ENCODE results near the gene FGFR3. TPM values are rescaled to one million over a fixed set of nuclear protein-coding genes. Genes with fewer than 3 reads are reported as not detected.

The FGFR3 gene
- 0.49 and 0.62 TPM in 2 replicates for total RNA-seq (2014; rRNA removed; shearing (Covaris generic))
- polyA plus RNA-seq (2014; cell fraction: nucleus; rRNA removed): 9.7 and 15.0 TPM in 2 replicates

DNA sequence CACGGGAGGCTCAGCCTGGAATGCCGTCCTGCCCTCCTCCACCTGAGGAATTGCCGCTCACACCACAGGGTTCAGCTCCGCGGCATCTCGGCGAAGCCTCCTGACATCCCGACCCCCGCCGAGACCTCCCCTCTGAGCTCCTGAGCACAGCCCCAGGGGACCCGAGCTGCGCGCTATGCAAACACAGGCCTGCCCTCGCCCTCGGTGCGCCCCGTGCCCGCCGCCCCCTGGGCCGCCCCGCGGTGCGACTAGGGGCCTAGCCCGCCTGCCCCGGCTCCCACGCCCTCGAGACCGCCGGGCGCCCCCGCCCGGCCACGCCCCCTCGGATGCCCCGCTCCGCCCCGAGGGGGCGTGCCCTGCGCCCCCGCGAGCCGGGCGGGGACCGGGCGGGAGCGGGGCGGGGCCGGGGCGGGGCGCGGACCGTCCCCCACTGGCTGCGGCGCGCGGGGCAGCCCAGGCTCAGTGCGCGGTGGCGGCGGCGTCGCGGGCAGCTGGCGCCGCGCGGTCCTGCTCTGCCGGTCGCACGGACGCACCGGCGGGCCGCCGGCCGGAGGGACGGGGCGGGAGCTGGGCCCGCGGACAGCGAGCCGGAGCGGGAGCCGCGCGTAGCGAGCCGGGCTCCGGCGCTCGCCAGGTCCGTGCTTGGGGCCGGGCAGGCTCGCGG is at the start of gene FGFR3:
FGFR3 (plus strand) TSS at position 462 of the 664 bp plus-strand sequence. CDS start 642 bp downstream, outside the sequence.
- DNase-seq (ENCODE audit: extremely low read depth, low read depth): peak; percentile 12

DNA sequence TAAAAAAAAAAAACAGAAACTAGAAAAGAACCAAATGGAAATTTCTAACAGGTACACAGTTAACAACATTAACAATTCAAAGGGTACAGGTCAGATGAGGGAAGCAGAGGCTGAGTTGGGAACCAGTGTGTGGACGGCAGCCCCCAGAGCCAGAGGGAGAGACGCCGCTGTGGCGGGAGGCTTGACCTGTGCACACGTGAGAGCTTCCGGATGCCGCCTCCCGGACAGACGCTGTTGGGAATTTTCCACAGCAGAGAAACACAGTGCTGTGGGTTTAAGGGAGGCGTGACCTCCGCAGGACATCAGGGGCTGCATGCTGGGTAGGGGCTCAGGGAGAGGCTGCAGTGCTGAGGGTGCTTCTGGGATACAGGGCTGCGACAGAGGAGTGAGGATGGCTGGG is 49.5 kb upstream of the FGFR3 start:
- DNase-seq (ENCODE audit: extremely low read depth, low read depth): no peak

DNA sequence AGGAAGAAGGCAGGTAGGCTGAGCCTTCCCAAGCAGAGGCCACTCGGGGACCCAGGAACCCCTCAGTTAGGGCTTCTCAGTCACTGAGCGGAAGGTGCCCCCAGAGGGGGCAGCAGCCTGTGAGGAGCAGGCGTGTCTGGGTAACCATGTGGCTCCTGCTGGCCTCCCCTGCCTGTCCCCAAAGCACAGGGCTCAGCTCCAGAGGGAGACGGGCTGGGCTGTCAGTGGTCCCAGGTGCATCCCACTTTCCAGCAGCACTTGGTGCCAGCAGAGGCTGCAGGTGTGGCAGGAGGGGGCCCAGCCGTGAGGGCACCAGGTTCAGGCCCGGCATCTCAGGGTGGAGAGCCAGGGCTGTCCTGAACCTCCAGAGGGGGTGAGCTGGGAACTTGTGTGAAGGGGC is 49.1 kb upstream of the FGFR3 start:
- no peak for DNase-seq (ENCODE audit: extremely low read depth, low read depth)

DNA sequence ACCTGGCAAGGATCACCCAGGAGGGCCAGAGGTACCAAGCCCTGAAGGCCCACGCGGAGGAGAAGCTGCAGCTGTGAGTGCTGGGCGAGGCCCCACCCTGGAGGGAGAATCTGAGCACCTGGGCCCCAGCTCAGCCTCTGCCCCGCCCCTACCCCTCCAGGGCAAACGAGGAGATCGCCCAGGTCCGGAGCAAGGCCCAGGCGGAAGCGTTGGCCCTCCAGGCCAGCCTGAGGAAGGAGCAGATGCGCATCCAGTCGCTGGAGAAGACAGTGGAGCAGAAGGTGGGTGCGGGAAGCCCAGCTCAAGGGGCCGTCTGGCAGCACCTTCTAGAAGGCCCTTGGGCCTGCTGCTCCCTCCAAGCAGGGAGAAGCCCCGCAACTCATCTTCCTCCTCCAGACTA is 48.5 kb upstream of the FGFR3 start:
- no peak for DNase-seq (ENCODE audit: extremely low read depth, low read depth)

DNA sequence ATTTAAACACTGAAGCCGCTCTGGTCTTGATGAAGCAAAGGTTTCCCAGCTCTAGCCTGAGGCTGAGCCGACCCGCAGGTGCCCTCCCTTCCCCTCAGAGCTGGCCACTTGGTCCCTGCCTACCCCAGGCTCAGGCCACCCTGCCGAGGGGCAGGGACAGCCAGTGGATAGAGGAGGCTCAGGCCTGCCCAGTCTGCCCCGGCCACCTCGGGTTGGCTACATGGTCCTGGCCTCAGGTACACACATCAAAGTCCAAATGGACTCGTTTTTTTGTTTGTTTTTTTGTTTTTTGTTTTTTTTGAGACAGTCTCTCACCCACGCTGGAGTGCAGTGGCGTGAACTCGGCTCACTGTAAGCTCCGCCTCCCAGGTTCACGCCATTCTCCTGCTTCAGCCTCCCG is 47.9 kb upstream of the FGFR3 start:
- no peak for DNase-seq (ENCODE audit: extremely low read depth, low read depth)

DNA sequence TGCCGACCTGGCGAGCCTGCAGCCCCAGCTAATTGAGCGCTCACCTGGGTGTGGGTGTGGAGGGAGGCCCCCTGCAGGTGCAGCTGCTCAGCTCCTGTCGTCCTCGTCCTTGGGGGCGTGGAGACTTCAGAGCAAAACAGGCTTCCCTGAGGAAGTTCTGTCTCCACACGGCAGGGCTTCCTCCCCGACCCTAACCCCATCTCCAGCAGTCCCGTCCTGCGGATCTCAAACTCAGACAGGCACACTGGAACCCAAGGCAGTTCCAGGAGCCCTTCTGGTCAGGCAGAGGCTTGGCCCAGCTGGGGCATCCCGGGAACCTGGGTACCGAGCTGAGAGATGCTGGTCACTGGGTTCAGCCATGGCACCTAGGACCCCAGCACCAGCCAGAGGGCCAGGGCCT is 47.4 kb upstream of the FGFR3 start:
- DNase-seq (ENCODE audit: extremely low read depth, low read depth): no peak

DNA sequence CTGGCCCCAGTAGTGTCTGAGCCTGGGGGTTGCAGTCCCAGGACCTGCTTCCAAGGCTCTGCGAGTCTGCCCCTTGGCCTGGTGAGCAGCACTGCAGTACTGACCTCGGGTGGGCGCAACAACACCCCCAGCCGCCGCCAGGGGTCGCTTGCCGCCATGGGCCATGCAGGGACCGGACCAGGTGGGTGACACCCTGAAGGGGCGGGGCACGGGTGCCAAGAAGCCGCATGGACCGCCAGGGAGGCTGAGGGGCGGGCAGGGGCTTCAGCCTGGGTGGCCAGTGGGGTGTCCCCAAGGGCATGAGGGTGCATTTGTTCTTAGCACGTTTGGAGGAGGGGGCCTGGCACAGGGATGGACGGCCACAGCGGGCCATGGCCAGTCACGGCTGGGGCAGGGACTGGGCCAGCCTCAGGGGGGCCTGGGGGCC is 46.8 kb upstream of the FGFR3 start:
- DNase-seq (ENCODE audit: extremely low read depth, low read depth): peak; percentile 58

DNA sequence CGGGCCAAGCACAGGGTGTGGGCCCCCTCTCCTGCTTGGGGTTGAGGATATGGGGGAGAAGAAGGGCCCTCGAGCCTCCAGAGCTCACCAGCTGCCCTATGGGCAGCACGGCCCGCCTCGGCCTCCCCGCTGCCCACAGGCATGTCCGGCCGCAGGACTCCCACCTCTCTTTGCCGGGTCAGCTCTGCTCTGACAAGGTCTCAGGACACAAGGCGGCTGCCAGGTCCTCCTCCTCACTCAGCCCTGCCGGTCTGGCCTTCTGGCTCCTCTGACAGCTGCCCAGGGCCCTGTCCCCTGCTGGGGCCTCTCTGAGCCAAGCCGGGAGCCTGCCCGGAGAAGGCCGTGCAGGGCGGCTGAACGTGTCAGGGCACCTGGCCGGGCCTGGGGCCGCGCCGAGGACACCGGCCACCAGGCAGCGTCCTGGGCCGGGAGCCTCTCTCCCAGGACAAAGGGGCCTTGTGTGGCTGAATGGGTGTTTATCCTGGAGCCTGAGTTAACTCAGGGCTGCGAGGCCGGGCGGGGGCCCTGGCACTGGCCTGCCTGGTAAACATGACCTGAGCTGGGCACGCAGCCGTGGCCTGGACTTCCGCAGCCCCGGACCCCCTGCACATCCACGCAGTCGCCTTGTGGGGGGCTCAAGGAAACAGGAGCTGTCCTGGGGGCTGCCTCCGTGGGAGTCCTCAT is 46.0 kb upstream of the FGFR3 start:
- DNase-seq (ENCODE audit: extremely low read depth, low read depth): no peak

DNA sequence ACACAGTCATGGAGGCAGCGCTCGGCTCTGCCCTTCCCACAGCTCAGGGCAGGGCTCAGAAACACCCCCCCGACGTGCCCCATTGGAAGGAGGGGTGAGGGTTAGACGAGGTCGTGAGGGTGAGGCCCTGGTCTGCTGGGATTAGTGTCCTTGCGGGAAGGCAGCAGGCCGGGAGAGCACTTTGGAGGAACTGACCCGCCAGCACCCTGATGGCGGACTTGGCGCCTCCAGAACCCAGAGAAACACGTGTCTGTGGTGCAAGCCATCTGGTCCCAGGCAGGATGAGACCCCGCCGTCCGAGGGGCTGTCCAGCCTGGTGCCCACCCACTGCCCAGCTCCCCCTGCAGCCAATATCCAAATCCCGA is 45.5 kb upstream of the FGFR3 start:
- no peak for DNase-seq (ENCODE audit: extremely low read depth, low read depth)

DNA sequence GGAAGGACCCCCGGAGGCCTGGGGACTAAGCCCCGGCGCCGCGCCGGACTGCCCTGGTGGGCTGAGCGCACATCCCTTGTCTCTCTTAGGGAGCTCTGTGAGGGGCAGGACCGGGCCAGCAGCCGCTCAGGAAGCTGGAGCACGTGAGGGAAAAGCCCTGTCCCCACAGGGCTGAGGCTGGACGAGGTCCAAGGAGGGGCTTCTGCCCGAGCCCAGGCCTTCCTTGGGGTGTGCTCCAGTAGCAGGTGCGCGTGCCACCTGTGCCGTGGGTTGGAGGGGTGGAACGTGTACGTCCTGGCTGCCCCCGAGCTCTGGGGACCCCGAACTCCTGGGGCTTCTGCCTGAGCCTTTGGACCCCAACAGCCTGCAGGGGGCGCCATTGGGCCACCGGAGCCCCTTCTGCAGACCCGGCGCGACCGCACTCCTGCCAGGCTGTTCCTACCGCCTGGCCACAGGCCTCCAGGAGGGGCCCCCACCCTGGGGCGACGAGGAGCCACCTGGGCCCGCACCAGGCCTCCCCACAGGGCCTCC is 44.6 kb upstream of the FGFR3 start:
- DNase-seq (ENCODE audit: extremely low read depth, low read depth): peak; percentile 64

DNA sequence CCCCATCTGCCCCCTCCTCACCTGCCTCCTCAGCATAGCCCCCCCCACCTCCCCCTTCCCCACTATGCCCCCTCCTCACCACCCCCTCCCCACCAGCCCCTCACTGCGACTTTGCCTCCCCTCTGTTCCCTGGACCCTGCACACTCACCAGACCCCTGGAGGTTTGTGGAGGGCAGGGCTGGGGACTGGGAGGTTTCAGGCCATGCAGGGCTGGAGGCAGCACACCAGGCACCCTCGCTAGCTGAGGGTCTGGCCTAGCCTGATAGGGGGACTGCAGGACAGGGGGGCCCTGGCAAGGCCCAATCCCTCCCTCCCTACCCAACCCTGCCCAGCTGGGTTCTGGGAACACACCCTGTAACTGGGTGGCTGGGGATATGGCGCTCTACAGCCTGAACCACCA is 43.7 kb upstream of the FGFR3 start:
- no peak for DNase-seq (ENCODE audit: extremely low read depth, low read depth)

DNA sequence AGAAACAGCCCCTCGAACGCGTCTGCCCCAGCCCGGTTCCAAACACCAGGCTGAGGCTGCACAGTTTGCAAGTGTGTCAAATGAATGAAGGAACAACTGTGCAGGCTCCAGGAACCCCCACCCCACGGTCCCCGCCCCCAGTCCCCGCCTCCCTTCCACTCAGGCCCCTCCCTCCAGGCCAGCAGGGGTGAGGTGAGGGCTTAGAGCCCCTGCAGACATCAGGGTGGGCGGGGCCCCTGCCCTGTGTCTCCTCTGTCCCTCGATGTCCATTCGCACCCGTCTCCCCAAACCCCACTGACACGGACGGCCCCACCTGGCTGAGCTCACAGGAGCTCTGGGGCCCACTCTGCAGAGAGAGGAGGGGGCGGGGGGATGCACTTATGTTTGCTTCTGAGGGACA is 43.3 kb upstream of the FGFR3 start:
- DNase-seq (ENCODE audit: extremely low read depth, low read depth): no peak

DNA sequence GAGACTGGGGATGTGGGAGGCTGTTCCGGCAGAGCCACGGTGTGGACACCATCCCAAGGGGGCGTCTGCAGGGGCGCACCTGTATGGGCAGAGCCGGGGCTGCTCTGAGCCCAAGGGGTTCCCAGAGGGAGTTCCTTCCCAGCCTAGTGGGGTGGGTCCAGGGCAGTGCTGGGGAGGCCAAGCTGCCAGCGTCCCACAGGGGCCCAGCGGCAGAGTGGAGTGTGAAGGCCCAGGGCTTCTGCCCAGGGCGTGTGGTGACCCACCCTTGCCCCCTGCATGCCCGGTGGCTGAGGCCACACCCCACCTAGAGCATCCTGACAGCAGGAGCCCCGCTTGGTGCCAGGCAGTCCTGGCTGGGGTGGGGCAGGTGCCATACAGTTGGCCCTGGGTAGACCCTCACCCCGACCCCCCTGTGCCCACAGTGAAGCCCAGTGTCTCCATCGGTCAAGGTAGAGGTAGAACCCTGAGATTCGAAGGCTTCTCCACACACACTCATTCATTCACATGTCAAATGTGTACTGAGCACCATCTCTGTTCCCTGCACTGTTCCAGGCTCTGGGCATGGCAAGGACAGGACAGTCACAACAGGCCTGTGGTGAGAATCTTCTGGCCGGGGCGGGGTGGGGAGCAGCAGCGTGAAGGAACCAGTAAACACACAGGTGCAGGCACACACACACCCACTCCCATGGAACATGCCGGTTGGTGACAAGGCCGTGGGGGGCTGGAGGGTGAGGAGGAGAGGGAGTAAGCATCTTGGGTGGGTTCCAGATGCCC is 42.5 kb upstream of the FGFR3 start:
- DNase-seq (ENCODE audit: extremely low read depth, low read depth): no peak

DNA sequence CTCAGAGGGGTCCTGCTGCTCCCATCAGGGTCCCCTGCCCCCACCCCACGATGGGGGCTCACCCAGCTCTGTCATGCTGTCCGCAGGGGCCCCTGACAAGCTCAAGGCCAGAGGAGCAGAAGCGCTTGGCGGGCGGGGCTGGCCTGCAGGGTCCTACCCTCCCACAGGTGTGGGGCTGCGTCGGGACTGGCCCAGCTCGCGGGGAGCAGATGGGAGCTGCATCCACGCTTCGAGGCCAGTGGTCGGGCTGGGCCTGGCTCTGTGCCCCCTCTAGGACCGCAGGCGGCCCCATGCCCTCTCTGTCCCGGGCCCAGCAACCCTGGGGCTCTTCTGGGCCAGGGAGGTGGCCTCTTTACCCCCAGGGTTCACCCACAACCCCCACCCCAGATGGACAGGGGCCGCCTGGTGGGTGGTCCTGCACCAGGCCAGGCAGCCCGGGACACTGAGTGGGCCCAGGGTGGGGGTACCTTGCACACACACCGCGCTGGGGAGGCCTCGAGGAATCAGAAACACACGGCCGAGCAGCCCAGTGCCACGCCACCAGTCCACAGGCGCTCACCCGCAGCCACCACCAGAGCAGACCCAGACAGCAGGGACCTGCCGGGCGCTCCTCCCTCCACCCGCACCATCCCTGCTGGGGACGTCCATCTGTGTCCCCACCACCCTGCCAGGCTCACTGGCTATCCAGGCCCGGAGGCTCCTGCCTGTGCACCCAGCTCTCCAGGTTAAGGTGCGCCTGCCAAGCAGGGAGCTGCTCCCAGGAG is 41.8 kb upstream of the FGFR3 start:
- DNase-seq (ENCODE audit: extremely low read depth, low read depth): no peak

DNA sequence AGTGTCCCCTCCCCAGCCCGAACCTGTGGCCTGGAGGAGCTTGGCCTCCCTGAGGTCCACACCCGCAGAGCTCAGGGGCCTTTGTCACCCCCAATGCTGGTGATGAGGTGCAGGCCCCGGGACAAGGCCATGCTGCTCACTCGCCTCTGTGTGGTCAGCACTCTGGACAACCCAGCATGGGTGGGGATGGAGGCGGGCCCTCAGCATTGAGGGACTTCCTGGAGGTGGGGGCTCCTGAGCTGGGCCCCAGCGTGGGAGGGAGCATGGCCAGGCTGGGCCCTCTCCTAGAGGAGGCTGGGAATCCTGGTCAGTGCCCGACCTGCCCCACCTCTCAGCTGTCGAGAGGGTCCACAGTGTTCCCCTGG is 41.2 kb upstream of the FGFR3 start:
- no peak for DNase-seq (ENCODE audit: extremely low read depth, low read depth)

DNA sequence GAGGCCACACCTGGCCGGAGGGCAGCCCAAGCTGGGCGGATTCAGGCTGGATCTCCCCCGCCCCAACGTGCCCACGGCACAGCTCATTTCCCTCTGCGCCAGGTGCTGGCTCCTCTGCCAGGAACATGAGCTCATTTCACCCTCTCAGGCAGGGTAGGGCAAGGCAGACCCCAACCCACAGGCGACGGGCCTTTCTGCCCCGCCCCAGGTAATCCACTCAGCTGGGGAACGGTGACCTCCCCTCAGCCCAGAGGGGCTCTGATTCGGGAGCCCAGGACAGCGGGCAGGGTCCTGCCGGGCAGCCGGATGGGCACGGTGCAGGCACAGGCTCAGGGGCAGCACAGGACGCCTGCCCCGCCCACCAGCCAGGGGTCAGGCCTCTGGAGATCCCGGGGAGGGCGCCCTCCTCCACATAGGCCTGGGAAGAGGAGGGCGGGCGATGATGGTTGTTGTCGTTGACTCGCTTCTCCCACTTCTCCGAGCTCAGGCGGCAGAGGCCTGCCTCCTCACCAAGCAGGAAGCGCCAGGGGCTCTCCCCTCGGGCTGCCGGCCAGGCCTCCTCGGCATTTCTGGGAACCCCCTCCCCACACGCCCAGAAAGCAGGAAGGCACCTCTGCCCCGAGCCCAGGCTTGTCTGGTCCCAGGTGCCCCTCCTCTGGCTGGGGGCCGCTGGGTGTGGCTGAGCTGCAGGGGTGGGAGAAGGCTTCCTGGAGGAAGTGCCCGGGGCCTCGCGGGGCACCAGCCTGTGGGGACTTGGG is 40.6 kb upstream of the FGFR3 start:
- DNase-seq (ENCODE audit: extremely low read depth, low read depth): no peak

DNA sequence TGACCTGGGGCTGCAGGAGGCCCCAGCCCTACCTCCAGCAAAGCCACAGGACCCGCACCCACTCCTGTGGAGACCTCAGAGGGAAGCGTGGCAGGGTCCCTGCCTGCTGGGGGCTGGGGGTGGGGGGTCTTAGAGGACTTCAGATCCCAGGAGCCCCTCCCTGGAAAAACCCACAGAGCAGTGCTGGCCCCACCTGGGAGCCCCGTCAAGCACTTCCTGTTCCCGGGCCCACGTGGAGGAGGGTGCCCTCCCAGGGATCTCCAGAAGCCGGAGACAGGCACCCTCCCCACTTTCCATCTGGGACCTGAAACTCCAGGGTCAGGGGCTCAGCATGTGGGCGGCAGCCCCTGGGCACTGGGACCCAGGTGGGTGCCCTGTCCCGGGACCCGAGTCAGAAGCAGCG is 39.8 kb upstream of the FGFR3 start:
- no peak for DNase-seq (ENCODE audit: extremely low read depth, low read depth)

DNA sequence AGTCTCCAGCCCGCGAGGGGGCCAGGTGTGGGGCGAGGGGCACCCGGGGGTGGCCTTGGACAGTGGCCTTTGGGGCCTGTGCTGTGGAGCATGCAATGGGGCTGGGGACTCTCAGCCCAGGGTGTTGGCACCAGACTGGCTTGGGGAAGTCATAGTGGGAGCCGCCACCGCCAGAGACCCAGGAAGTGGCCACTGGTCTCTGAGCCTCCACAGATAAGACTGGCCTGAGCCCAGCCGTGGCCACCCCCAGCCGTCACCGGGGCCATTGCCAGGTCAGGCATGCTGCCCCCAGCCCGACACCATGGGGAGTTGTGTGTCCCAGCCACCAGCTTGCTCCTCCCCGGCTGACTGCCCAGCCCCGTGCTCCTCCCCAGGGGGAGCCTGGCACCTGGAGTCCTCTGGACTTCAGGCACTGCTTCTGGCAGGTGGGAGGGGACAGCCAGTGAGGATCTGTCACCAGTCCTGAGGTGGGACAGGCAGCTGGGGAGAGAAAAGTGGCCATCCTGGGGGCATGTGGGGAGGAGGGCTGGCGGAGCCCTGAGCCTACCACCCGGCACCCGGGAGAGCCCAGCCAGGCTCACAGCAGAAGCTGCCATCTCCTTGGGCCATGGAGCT is 39.3 kb upstream of the FGFR3 start:
- DNase-seq (ENCODE audit: extremely low read depth, low read depth): no peak

DNA sequence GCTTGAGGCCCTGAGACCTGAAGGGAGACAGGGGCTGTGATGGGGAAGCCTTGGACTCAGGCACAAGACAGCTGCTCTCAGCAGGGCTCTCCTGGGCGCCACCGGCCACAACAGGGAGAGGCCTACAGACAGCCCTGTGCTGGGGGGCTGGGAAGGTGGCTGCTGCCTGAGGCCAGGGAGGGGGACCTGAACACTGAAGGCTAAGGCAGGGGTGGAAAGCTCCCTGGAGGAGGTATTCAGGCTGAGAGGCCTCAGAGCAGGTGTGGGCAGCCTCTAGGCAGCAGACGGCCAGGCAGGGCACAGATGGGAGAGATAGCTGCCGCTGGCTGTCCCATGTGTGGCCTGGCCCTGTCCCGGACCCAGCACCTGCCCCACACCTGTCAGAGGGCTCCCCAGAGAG is 38.8 kb upstream of the FGFR3 start:
- DNase-seq (ENCODE audit: extremely low read depth, low read depth): no peak

DNA sequence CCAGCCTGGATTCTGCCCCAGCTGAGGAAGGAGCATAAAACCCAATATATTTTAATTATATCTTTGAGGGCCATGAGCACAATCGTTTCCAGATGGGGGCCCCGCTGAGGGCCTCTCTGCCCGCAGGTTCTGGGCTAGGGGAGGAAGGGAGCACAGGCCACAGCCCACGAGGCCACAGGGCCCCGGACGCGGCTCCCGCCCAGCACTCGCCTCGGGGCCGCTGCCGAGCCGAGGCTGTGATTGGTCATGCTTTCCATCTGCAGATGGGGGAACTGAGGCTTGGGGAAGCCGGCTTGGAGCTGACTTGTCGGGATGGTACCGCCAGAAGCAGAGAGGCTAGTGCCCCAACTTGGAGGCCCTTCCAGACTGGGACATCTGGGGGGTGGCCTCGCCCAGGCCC is 37.8 kb upstream of the FGFR3 start:
- no peak for DNase-seq (ENCODE audit: extremely low read depth, low read depth)
